ENCODE results near the gene DEPP1.

The DEPP1 gene

GRCh38 chr10:44993226-44993921 is 14.8 kb upstream of the DEPP1 start:
- DNase-seq: no peak

- no peak for DNase-seq
Observed at GRCh38 chr10:44992732-44993225, 14.2 kb upstream of the DEPP1 start.

GRCh38 chr10:44992070-44992731 is 13.6 kb upstream of the DEPP1 start:
- DNase-seq: no peak

- DNase-seq: no peak
Observed at GRCh38 chr10:44991571-44991970, 13.0 kb upstream of the DEPP1 start.

DNA sequence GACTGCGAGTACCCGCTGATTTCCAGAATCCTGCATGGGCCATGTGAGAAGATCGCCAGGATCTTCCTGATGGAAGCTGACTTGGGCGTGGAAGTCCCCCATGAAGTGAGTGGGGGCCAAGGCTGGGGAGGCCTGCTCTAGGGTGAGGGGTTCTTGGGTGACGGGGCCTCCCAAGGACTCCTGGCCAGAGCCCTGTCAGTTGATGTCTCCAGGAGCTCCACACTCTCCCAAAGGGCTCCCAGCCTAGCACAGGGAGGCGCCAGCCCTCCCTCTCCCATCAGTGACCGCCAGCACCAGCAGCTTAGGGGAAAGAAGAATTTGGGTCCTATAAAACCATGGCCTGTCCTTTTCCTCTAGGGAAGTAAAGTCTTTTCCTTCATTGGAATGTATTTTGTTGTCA is 12.4 kb upstream of the DEPP1 start:
- no peak for DNase-seq

- DNase-seq: no peak
Observed at GRCh38 chr10:44990302-44990655, 11.7 kb upstream of the DEPP1 start.

- no peak for DNase-seq
Observed at GRCh38 chr10:44989597-44990301, 11.1 kb upstream of the DEPP1 start.

GRCh38 chr10:44988957-44989585 is 10.5 kb upstream of the DEPP1 start:
- no peak for DNase-seq

GRCh38 chr10:44986670-44987069 is 8.1 kb upstream of the DEPP1 start:
- DNase-seq: no peak

DNA sequence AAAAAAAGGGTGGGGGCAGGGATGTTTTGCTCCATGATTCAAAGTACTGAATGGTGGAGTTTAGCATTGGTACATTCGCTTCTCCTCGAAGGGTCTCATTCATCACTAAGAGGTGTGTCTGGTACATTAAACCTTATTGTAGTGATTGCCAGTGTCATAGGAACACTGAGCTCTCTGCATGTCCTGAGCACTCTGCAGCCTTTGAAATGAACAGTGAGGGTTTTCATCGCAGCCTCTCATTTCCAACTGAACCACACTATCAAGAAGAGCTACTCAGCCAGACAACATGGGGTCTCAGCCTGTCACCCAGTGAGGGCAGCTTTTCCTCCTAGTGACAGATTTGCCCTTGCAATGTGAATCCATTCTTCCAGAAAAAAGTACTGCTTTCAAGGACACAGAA is 7.6 kb upstream of the DEPP1 start:
- DNase-seq: no peak

GRCh38 chr10:44985175-44985681 is 6.6 kb upstream of the DEPP1 start:
- DNase-seq: no peak

DNA sequence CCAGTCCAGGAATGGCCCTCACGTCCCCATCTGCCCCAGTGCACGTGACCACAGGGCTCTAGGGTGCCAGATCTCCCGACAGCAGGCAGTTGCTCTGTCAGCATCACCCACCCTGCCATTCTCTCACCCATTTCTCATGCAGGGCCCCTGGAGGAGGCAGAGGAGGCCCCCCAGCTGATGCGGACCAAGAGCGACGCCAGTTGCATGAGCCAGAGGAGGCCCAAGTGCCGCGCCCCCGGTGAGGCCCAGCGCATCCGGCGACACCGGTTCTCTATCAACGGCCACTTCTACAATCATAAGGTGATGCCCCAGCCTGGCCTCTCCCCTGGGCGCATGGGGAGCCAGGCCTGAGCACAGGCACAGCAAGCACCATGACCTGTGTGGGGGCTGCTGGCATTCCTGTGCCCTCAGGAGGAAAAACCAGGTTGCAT is 6.1 kb upstream of the DEPP1 start:
- DNase-seq: no peak

GRCh38 chr10:44983895-44984278 is 5.3 kb upstream of the DEPP1 start:
- DNase-seq: no peak

DNA sequence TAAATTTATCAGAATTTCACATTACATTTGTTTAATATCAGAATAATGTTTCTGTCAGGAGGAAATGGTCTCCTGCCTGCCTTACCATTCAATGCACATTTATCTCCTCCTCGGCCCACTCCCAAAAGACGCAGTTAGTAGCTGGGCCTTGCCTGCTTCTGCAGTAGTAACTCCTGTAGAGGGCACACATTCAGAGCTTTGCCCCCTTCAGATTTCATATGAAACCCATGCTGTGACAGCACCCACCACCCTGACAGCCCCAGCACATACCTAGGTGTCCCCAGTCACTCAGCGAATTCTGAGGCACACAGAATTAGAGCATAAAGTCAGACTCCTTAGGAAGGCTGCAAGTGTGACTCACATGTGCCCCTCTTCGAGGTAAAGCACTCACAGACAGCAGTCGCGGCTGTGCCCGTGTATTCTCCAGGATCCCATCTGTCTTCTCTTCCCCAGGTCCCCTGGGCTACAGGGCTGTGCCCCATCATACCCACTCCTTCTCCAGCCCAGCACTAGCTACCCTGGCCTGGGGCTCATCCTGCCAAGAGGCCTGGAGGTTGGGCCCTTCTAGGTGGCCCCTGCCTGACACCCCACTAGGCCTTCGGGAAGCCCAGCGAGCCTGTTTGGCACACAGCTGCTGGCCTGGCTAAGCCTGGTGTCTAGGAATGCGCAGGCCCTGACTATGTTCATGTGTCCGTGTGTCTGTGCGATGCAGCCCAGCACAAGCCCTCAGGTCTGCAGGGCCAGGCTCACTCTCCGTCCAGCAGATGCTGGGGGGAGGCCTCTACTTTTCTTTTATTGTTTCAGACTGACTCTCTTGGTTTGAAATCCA is 4.7 kb upstream of the DEPP1 start:
- DNase-seq: no peak

DNA sequence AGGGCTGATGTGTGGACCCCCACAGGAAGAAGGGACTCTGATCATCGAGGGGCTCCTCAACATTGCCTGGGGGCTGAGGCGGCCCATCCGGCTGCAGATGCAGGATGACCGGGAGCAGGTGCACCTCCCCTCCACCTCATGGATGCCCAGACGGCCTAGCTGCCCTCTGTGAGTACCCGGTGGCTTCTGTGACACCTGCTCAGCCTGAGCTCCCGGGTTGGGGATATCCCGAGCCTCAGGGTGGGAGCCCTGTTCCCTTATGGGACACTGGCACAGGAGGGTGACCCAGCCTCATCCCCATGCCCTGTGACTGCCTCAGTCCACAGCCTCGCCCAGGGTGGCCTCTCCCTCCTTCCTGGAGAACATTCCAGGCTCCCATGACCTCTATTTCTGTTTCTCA is 3.9 kb upstream of the DEPP1 start:
- DNase-seq: no peak

- no peak for DNase-seq
Observed at GRCh38 chr10:44982114-44982460, 3.5 kb upstream of the DEPP1 start.

- no peak for DNase-seq
Observed at GRCh38 chr10:44981172-44982113, 2.8 kb upstream of the DEPP1 start.

DNA sequence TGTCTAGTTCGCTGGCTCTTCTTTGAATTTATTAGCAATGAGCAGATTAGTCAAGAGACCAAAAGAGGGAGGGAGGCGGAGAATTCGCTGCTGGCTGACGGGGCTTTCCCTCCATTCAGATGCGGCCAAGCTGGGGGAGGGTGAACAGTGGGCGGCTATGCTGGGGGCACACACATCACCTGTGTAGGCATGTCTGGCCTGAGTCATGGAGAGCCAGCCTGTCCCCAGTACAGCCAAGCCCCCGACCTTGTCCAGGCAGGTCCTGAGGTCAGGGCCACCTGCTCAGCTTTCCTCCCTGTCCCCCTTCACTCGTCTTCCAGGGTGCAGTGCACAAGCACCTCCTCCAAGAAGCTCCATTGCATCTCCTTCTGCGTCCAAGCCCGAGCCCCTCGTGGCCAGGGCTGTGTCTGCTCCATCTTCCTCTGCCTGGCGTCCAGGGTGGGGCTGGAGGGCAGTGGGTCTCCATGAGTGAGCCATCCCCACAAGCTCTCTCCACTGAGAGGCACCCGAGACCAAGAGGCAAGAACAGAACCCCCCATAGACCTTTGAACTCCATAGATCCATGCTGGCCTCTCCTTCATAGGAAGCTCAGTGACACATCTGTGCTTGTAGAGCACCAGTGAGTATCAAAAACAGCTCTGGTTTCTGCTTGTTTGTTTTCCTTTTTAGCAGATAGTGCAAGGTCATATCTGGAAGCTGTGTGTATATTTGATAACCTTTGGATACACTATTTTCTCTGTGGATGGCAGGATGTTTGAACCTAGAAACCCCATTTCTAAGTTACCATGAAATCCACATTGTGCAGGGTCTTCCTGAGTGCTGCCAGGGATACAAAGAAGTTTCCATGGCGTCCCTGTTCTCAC is 1.9 kb upstream of the DEPP1 start:
- DNase-seq: no peak

DNA sequence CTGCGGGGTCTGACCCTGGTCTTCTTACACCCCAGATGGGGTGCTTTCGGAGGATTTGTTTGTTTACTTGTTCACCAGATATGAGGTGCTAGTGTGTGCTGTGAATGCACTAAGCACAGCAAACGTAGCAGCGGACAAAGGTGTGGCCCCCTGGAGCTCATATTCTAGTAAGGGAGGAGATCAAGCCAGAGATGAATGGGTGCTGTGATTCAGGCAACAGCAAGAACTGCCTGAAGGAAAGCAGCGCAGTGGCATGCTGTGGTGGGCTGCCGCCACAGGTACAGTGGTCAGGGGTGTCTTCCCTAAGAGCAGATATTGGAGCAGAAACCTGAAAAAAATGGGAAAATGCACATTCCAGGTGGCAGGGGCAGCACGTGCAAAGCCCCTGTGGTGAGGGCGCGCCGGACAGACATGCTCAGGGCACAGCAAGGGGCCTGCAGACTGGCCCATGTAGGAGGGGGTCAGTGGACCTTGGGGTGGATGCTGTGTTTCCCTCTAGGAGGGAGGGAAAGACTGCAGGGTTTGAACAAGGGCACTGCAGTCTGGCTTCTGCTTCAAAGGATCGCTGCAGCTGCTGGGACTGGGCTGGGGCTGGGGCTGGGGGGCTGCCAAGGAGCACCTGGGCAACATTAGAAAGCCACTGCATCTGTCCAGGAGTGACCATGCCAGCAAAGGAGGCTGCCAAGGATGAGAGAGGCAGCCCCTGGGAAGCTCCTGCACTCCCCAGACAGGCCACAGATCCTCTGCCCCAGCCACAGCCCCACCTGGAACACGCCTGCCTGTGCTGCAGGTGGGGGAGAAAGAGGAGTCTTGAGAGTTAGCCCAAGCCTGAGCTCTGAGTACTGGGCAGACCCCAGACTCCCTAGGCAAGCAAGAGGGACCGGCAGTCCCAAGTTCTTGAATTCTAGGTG is 927 bp upstream of the DEPP1 start:
- DNase-seq: no peak
